SK-N-SH (cell line): Measurements from ENCODE around the gene OR5K1. TPM values are rescaled to one million over a fixed set of nuclear protein-coding genes. Genes with fewer than 3 reads are reported as not detected.

ENCODE experiments used
- CTCF ChIA-PET: fragments of 300-600, 350-600 bp; formaldehyde crosslinking; extraction: SDS; loops from one replicate; lab custom pipeline; 2021; lab: Yijun Ruan, JAX
- POLR2A ChIA-PET: fragments of 350-600 bp; sonication (Branson Sonifier 250); formaldehyde crosslinking; extraction: SDS; loops from one replicate; lab custom pipeline; 2020; ENCODE audit warnings: antibody characterized with exemption, inconsistent platforms; lab: Yijun Ruan, JAX
- DNase-seq: peaks from one replicate; pipeline ENCODE4 v3.0.0; 2012
- H2AFZ ChIP-seq: fragments of 200-600 bp; sonication (generic); 2 replicates; pipeline ENCODE4 v1.8.1; 2016; ENCODE audit warnings: antibody characterized with exemption, mild to moderate bottlenecking, low read depth
- H3F3A ChIP-seq: fragments of 200-600 bp; sonication (generic); replicated peaks from 2 replicates; pipeline ENCODE3; 2016; ENCODE audit warnings: antibody characterized with exemption, mild to moderate bottlenecking; ENCODE audit not compliant: insufficient read depth
- H3K27ac ChIP-seq, 2 experiments: fragments of 200-500 bp in 1 of 2; fragments of 200-600 bp in 1 of 2; sonication (Bioruptor generic) in 1 of 2; sonication (generic), shearing (Covaris generic) in 1 of 2; 2 replicates each; pipeline versions ENCODE4 v1.5.1 to v1.6.1; 2014 to 2016; ENCODE audit warnings: low read depth in 2 of 2, inconsistent platforms in 1 of 2, low read length in 1 of 2, mild to moderate bottlenecking in 1 of 2, mixed read lengths in 1 of 2
- H3K27me3 ChIP-seq: fragments of 200-600 bp; sonication (generic), shearing (Covaris generic); 2 replicates; pipeline ENCODE4 v1.6.1; 2016; ENCODE audit warnings: mixed run types; ENCODE audit not compliant: insufficient read depth
- H3K36me3 ChIP-seq, 2 experiments: fragments of 200-500 bp in 1 of 2; fragments of 200-600 bp in 1 of 2; sonication (Bioruptor generic) in 1 of 2; sonication (generic) in 1 of 2; replicated peaks in 1 of 2; 2 replicates each; pipeline versions ENCODE3 to v1.5.1; 2014 to 2016; ENCODE audit warnings: low read length in 1 of 2, mild to moderate bottlenecking in 1 of 2; ENCODE audit not compliant: insufficient read depth in 2 of 2, control insufficient read depth in 1 of 2
- H3K4me1 ChIP-seq, 2 experiments: fragments of 200-500 bp in 1 of 2; fragments of 200-600 bp in 1 of 2; sonication (Bioruptor generic) in 1 of 2; sonication (generic), shearing (Covaris generic) in 1 of 2; 2 replicates each; pipeline versions ENCODE4 v1.5.1 to v1.6.1; 2014 to 2016; ENCODE audit warnings: low read depth in 1 of 2, low read length in 1 of 2, mixed run types in 1 of 2; ENCODE audit not compliant: insufficient read depth in 2 of 2, control insufficient read depth in 1 of 2
- H3K4me2 ChIP-seq: fragments of 200-600 bp; sonication (generic), shearing (Covaris generic); 2 replicates; pipeline ENCODE4 v1.6.1; 2017; ENCODE audit warnings: mixed run types
- H3K4me3 ChIP-seq, 2 experiments: fragments of 200-500 bp in 1 of 2; fragments of 200-600 bp in 1 of 2; sonication (Bioruptor generic) in 1 of 2; sonication (generic), shearing (Covaris generic) in 1 of 2; 2 replicates each; pipeline versions ENCODE4 v1.5.1 to v1.8.1; 2014 to 2016; ENCODE audit warnings: low read depth in 2 of 2, inconsistent platforms in 1 of 2, low read length in 1 of 2, mild to moderate bottlenecking in 1 of 2, mixed read lengths in 1 of 2, moderate library complexity in 1 of 2
- H3K79me2 ChIP-seq: fragments of 200-600 bp; sonication (generic); 2 replicates; pipeline ENCODE4 v1.8.1; 2017; ENCODE audit warnings: mild to moderate bottlenecking; ENCODE audit not compliant: insufficient read depth
- H3K9ac ChIP-seq: fragments of 200-600 bp; sonication (generic); 2 replicates; pipeline ENCODE4 v1.6.1; 2017; ENCODE audit warnings: mixed run types
- H3K9me2 ChIP-seq: fragments of 200-600 bp; sonication (generic); 2 replicates; pipeline ENCODE4 v1.6.1; 2017; ENCODE audit warnings: mixed run types
- H3K9me3 ChIP-seq: fragments of 200-600 bp; sonication (generic); 2 replicates; pipeline ENCODE4 v1.6.1; 2017; ENCODE audit warnings: mixed run types, mild to moderate bottlenecking, moderate library complexity
- H4K20me1 ChIP-seq: fragments of 200-600 bp; sonication (generic); 2 replicates; pipeline ENCODE4 v1.6.1; 2017; ENCODE audit warnings: mild to moderate bottlenecking, mixed run types; ENCODE audit not compliant: insufficient read depth
- EZH2phosphoT487 ChIP-seq: fragments of 200-600 bp; sonication (generic); IDR thresholded peaks from 2 replicates; pipeline ENCODE4 v1.6.1; 2017; ENCODE audit warnings: low read depth, mixed run types, mild to moderate bottlenecking, antibody characterized with exemption, moderate library complexity, borderline replicate concordance
- FOSL2 ChIP-seq: IDR thresholded peaks from 2 replicates; pipeline ENCODE4 v1.4.0; 2012; ENCODE audit warnings: low read depth, mild to moderate bottlenecking, moderate library complexity, borderline replicate concordance
- FOXM1 ChIP-seq: IDR thresholded peaks from 2 replicates; pipeline ENCODE4 v1.4.0; 2012; ENCODE audit warnings: low read depth, mild to moderate bottlenecking
- GATA2 ChIP-seq: sonication (generic); formaldehyde crosslinking; IDR thresholded peaks from 2 replicates; pipeline ENCODE4 v1.5.0; 2020; ENCODE audit warnings: mild to moderate bottlenecking, missing genetic modification reagents
- IRF3 ChIP-seq: fragments of 150-350 bp; IDR thresholded peaks from 2 replicates; pipeline ENCODE4 v1.6.1; 2016; ENCODE audit warnings: mild to moderate bottlenecking, low read depth, low read length
- JUND ChIP-seq: IDR thresholded peaks from 2 replicates; pipeline ENCODE4 v1.4.0; 2012
- MAX ChIP-seq: IDR thresholded peaks from 2 replicates; pipeline ENCODE4 v1.4.0; 2012; ENCODE audit warnings: low read depth
- NFIC ChIP-seq: IDR thresholded peaks from 2 replicates; pipeline ENCODE4 v1.4.0; 2012; ENCODE audit warnings: borderline replicate concordance
- NRF1 ChIP-seq: IDR thresholded peaks from 2 replicates; pipeline ENCODE4 v1.6.1; 2012; ENCODE audit warnings: low read depth, mild to moderate bottlenecking, low read length
- PBX3 ChIP-seq: IDR thresholded peaks from 2 replicates; pipeline ENCODE4; 2012
- POLR2AphosphoS5 ChIP-seq: IDR thresholded peaks from 2 replicates; pipeline ENCODE4 v1.6.1; 2012; ENCODE audit warnings: low read depth, low read length
- RAD21 ChIP-seq: IDR thresholded peaks from 2 replicates; pipeline ENCODE4 v1.6.1; 2012; ENCODE audit warnings: mild to moderate bottlenecking, low read length
- RFX5 ChIP-seq: IDR thresholded peaks from 2 replicates; pipeline ENCODE4 v1.6.1; 2012; ENCODE audit warnings: mild to moderate bottlenecking, improper control_type of control experiment, low read length
- RXRA ChIP-seq: IDR thresholded peaks from 2 replicates; pipeline ENCODE4 v1.4.0; 2012; ENCODE audit warnings: low read depth, mild to moderate bottlenecking, borderline replicate concordance
- SMC3 ChIP-seq: IDR thresholded peaks from 2 replicates; pipeline ENCODE4 v1.6.1; 2012; ENCODE audit warnings: low read depth, low read length, improper control_type of control experiment
- TAF1 ChIP-seq: IDR thresholded peaks from 2 replicates; pipeline ENCODE4 v1.6.1; 2012; ENCODE audit warnings: low read depth, mild to moderate bottlenecking, low read length, moderate library complexity, borderline replicate concordance
- TCF12 ChIP-seq: IDR thresholded peaks from 2 replicates; pipeline ENCODE4 v1.4.0; 2012
- TEAD4 ChIP-seq: IDR thresholded peaks from 2 replicates; pipeline ENCODE4 v1.4.0; 2012; ENCODE audit warnings: mild to moderate bottlenecking, borderline replicate concordance; ENCODE audit not compliant: insufficient read depth
- USF2 ChIP-seq: fragments of 150-350 bp; IDR thresholded peaks from 2 replicates; pipeline ENCODE4 v1.6.1; 2017; ENCODE audit warnings: antibody characterized with exemption, low read length, low read depth, borderline replicate concordance
- YY1 ChIP-seq: IDR thresholded peaks from 2 replicates; pipeline ENCODE4 v1.4.0; 2012; ENCODE audit warnings: low read depth, mild to moderate bottlenecking
- ZBTB33 ChIP-seq: IDR thresholded peaks from 2 replicates; pipeline ENCODE4 v1.4.0; 2012; ENCODE audit warnings: low read depth, borderline replicate concordance
- WGBS: methylation state at CpG from one replicate; pipeline ENCODE4 v1.1.6; 2017; ENCODE audit warnings: low lambda C conversion rate; 5-methylcytosine and 5-hydroxymethylcytosine counted together
- polyA plus RNA-seq, 3 experiments: library from polyadenylated mRNA; depleted of rRNA; stranded (reverse); fragments of >200 nt; gene quantifications; 2 replicates each; pipeline ENCODE4 v1.2.3, GENCODE V29; 2012

Gene OR5K1
- polyA plus RNA-seq, 1 of the 3 experiments (the other 2 are of a cell fraction): not detected

GRCh38 chr3:98457543-98457942 lies 5.5 kb upstream of the OR5K1 start:
- 0 out of 2 replicates have a peak, but pooled peaks cover 8% of the 10 kb centered on the region for H3K27me3 ChIP-seq
- no peaks in the 10 kb centered on the region for H3F3A ChIP-seq
- no peak overlapping the region for H3K9ac ChIP-seq
- H3K4me2 ChIP-seq: no peak overlapping the region
- no peaks in the 10 kb centered on the region for H3K9me3 ChIP-seq
- WGBS: 19% methylated on average over 2 of the region's 2 CpGs
- no peak for DNase-seq
- H2AFZ ChIP-seq: no peak overlapping the region
- H3K9me2 ChIP-seq: no peaks in the 10 kb centered on the region
- no peaks in the 10 kb centered on the region for H3K36me3 ChIP-seq
- no peak overlapping the region for H3K4me3 ChIP-seq
- H3K4me1 ChIP-seq: no peaks in the 10 kb centered on the region
- H3K79me2 ChIP-seq: no peaks in the 10 kb centered on the region
- no peaks in the 10 kb centered on the region for H4K20me1 ChIP-seq
- ChIA-PET CTCF (no interaction called here), POLR2A (no interaction called here)
- no peak for TF ChIP-seq MAX
- TF ChIP-seq RXRA: no peak
- no peak for TF ChIP-seq GATA2 (CRISPR knock-in tag)
- TF ChIP-seq TEAD4: no peak
- no peak for TF ChIP-seq JUND
- TF ChIP-seq POLR2AphosphoS5: no peak
- TF ChIP-seq RFX5: no peak
- no peak for TF ChIP-seq NFIC
- TF ChIP-seq RAD21: no peak
- no peak for TF ChIP-seq TCF12
- no peak for TF ChIP-seq USF2
- no peak for TF ChIP-seq SMC3
- no peak for TF ChIP-seq TAF1
- TF ChIP-seq PBX3: no peak
- H3K27ac ChIP-seq: no peak overlapping the region

GRCh38 chr3:98460220-98460619 lies 2.8 kb upstream of the OR5K1 start:
- no peak overlapping the region for H3K27ac ChIP-seq
- H3K9me2 ChIP-seq: no peaks in the 10 kb centered on the region
- H3K79me2 ChIP-seq: no peaks in the 10 kb centered on the region
- no peaks in the 10 kb centered on the region for H3F3A ChIP-seq
- H3K9ac ChIP-seq: no peak overlapping the region
- H3K27me3 ChIP-seq: 0 out of 2 replicates have a peak, but pooled peaks cover 8% of the 10 kb centered on the region
- no peak overlapping the region for H3K4me2 ChIP-seq
- H2AFZ ChIP-seq: no peak overlapping the region
- no peaks in the 10 kb centered on the region for H3K4me1 ChIP-seq
- no peaks in the 10 kb centered on the region for H4K20me1 ChIP-seq
- no peaks in the 10 kb centered on the region for H3K9me3 ChIP-seq
- DNase-seq: no peak
- H3K4me3 ChIP-seq: no peak overlapping the region
- POLR2A ChIA-PET: no interaction called here
- CTCF ChIA-PET: no interaction called here
- H3K36me3 ChIP-seq: no peaks in the 10 kb centered on the region
- no peak for TF ChIP-seq FOXM1
- TF ChIP-seq NRF1: no peak
- TF ChIP-seq USF2: no peak
- TF ChIP-seq ZBTB33: no peak
- TF ChIP-seq RAD21: no peak
- TF ChIP-seq EZH2phosphoT487: no peak
- no peak for TF ChIP-seq PBX3
- TF ChIP-seq RFX5: no peak
- TF ChIP-seq MAX: no peak
- no peak for TF ChIP-seq IRF3
- no peak for TF ChIP-seq YY1
- no peak for TF ChIP-seq FOSL2
